ENCODE results near the gene REC8. TPM values are rescaled to one million over a fixed set of nuclear protein-coding genes. Genes with fewer than 3 reads are reported as not detected.

The REC8 gene
- total and polyA plus RNA-seq, 2 of the 13 experiments (the other 11 are each of a cell fraction or from before 2014, with no cell fraction given): 3.4 to 14.7 TPM

DNA sequence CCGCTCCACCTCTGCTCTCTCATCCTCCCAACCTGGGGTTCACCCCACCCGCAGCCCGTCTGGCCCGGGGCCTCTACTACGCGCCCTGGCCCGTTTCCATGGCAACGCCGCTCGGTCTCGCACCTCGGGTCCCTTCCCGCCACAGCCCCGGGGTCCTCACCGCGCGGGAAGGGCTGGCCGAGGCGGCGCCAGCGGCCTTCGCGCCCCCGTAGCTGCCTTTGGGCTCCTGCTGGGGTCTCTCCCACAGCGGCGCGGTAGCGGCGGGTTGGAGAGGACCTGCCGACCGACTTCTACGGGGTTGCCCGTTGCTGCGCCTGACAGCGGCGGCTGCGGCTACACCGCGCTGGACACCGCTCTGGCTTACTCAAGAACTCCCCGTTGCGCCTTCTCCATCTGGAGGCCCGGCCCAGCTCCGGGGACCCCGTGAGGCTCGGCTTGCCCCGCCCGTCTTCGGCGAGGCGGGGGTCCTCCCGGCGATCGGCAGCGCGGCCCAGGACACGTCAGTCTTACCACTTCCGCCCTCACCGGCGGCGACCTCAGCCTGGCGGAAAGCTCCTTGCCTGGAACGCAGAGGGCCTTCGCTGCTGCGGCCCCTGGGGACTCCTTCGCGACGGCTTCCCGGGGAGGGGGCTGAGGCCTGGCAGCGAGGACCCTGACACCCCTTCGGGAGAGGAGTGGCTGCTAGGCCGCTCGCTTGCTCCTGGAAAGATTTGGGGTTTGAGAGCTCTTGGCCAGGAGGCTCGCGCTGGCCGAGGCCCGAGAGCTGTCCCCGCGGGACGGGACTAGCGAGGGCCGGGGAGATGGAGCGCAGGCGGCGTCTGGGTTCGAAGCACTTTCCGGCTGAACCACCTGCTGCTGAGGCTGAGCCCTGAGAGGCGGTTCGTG lies 23.5 kb downstream of the REC8 start, which contains the start of gene TM9SF1:
TM9SF1 (minus strand) TSS at position 256 of the 885 bp plus-strand sequence. CDS start 422 bp downstream, outside the sequence.
- peak; percentile 93 for DNase-seq (ENCODE audit: low spot score)
- in situ Hi-C loops (cut with HindIII; ENCODE audit: extremely low pct_ligation_motif_present, low pct_unique_long_range_greater_than_20kb) (no loop called here), intact Hi-C loops (cut with micrococcal nuclease; ENCODE audit: unreplicated experiment) (loop anchor here (1.0 kb wide), 2 partner anchors 18 to 102 kb away; partner anchors contain the start of gene CHMP4A)
- ChIA-PET POLR2A (interaction anchor here (0.7 to 4.3 kb wide), 45 partner anchors 8 to 1218 kb away, joined by 3 to 230 read pairs (median 6); partner anchors contain the start of genes CARMIL3, CHMP4A, CIDEB and DCAF11), CTCF (ENCODE audit: low intra/inter-chr PET ratio, low total read pairs) (interaction anchor here (0.8 to 0.9 kb wide), 2 partner anchors 47 to 76 kb away, joined by 3 to 4 read pairs; partner anchors contain the start of genes RABGGTA and TINF2)
- Histone ChIP-seq H3K27me3 (ENCODE audit: control insufficient read depth in 1 of 2, insufficient read depth in 2 of 2, low read length in 2 of 2) (no peaks in the 10 kb centered on the region; a peak in 1 of 5 replicates), H4K20me1 (ENCODE audit: insufficient read depth, low read length) (no peaks in the 10 kb centered on the region), H3K79me2 (ENCODE audit: insufficient read depth, low read length) (peaks cover 43% of the 10 kb centered on the region), H3K36me3 (replicated peaks in 1 of 2; ENCODE audit: control insufficient read depth in 1 of 2, insufficient read depth in 2 of 2, low read length in 2 of 2) (peaks cover 15 to 24% of the 10 kb centered on the region in 2 experiments; a peak in 4 of 5 replicates), H3K27ac (ENCODE audit: extremely low read length, insufficient read depth, low read length) (peak within 1 kb of the TSS; percentile 84), H3K4me3 (replicated peaks in 1 of 3; ENCODE audit: insufficient read depth in 1 of 3, low read depth in 2 of 3, low read length in 3 of 3) (peak within 1 kb of the TSS; percentile 79 to 91 (median 85)), H3K9ac (ENCODE audit: insufficient read depth, low read depth, low read length) (peak within 1 kb of the TSS; percentile 97), H3K4me1 (ENCODE audit: insufficient read depth, low read length) (peaks cover 65% of the 10 kb centered on the region), H3K4me2 (ENCODE audit: low read depth, low read length) (peak within 1 kb of the TSS; percentile 99), H2AFZ (ENCODE audit: low read length) (no peak within 1 kb of the TSS), H3K9me3 (ENCODE audit: low read length) (no peaks in the 10 kb centered on the region)
- FAIRE-seq: no peak
- WGBS (ENCODE audit: low lambda C conversion rate): 2% methylated on average over 74 of the region's 89 CpGs
- peak; percentile 94 for ATAC-seq
- BruUV-seq (replicated peaks): no TSS peak
- peak; percentile 96 for TF ChIP-seq ZNF777 (CRISPR knock-in tag; IDR thresholded peaks at IDR 0.05)
- peak; percentile 73; the same call in 1 of the 2 replicates for TF ChIP-seq DPF2 (CRISPR knock-in tag; IDR thresholded peaks at IDR 0.05; ENCODE audit: borderline replicate concordance, low read depth)
- TF ChIP-seq ZNF160 (CRISPR knock-in tag; IDR thresholded peaks at IDR 0.05): peak; percentile 78
- TF ChIP-seq CBX5 (CRISPR knock-in tag; IDR thresholded peaks at IDR 0.05; ENCODE audit: borderline replicate concordance): peak; percentile 86
- TF ChIP-seq ATF5 (CRISPR knock-in tag; IDR thresholded peaks at IDR 0.05; ENCODE audit: low read depth): peak; percentile 96
- no peak; the same call in 1 of the 2 replicates for TF ChIP-seq PAF1 (CRISPR knock-in tag; IDR thresholded peaks at IDR 0.05)
- peak; percentile 99; the same call in 1 of the 2 replicates for TF ChIP-seq IKZF5 (CRISPR knock-in tag; IDR thresholded peaks at IDR 0.05)
- TF ChIP-seq HDAC6 (IDR thresholded peaks at IDR 0.05; ENCODE audit: low read depth, low read length): no peak; the same call in none of the 2 replicates
- peak; percentile 75; the same call in 1 of the 2 replicates for TF ChIP-seq FLYWCH1 (CRISPR knock-in tag; IDR thresholded peaks at IDR 0.05)
- TF ChIP-seq, protein P1, sequence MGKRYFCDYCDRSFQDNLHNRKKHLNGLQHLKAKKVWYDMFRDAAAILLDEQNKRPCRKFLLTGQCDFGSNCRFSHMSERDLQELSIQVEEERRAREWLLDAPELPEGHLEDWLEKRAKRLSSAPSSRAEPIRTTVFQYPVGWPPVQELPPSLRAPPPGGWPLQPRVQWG (CRISPR knock-in tag; IDR thresholded peaks at IDR 0.05; ENCODE audit: borderline replicate concordance, low read depth): no peak
- TF ChIP-seq NFYC (CRISPR knock-in tag; IDR thresholded peaks at IDR 0.05): peak; percentile 60
- peak; percentile 100 for TF ChIP-seq ZNF275 (CRISPR knock-in tag; IDR thresholded peaks at IDR 0.05; ENCODE audit: borderline replicate concordance)
- peak; percentile 92 for TF ChIP-seq SALL1 (CRISPR knock-in tag; IDR thresholded peaks at IDR 0.05)
- TF ChIP-seq, protein P2, sequence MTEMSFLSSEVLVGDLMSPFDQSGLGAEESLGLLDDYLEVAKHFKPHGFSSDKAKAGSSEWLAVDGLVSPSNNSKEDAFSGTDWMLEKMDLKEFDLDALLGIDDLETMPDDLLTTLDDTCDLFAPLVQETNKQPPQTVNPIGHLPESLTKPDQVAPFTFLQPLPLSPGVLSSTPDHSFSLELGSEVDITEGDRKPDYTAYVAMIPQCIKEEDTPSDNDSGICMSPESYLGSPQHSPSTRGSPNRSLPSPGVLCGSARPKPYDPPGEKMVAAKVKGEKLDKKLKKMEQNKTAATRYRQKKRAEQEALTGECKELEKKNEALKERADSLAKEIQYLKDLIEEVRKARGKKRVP (CRISPR knock-in tag; IDR thresholded peaks at IDR 0.05): no peak
- TF ChIP-seq ZNF567 (CRISPR knock-in tag; IDR thresholded peaks at IDR 0.05; ENCODE audit: borderline replicate concordance): peak; percentile 99
- TF ChIP-seq TFE3 (CRISPR knock-in tag; IDR thresholded peaks at IDR 0.05): peak; percentile 67; the same call in 1 of the 2 replicates

Data from HepG2 (cell line).